GM12801 (cell line): ENCODE data around the gene RAC2.

Experiments used
- TF ChIP-seq, protein P1 (sequence below): IDR thresholded peaks from one replicate; pipeline ENCODE4 v1.5.1; 2011; ENCODE audit warnings: control low read depth; ENCODE audit not compliant: insufficient read length; ENCODE audit errors: extremely low read depth

Gene RAC2

DNA sequence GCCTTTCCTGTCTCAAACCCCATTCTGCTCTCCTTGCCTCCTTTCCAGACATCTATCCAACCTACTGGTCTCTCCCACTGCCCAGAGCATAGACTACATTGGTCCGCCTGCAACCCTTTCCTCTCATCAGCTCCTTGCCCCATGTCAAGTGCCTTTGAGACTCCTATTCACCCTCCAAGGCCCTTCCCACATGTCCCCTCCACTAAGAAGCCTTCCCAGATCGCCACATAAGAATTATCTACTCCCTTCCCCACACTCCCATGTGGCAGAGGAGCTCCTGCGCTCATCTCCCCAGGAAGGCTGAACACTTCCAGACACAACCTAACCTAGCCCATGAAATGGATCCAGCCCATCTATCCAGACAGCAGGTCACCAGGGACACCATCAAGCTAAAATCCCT is 66.3 kb downstream of the RAC2 start:
- TF ChIP-seq, protein P1, sequence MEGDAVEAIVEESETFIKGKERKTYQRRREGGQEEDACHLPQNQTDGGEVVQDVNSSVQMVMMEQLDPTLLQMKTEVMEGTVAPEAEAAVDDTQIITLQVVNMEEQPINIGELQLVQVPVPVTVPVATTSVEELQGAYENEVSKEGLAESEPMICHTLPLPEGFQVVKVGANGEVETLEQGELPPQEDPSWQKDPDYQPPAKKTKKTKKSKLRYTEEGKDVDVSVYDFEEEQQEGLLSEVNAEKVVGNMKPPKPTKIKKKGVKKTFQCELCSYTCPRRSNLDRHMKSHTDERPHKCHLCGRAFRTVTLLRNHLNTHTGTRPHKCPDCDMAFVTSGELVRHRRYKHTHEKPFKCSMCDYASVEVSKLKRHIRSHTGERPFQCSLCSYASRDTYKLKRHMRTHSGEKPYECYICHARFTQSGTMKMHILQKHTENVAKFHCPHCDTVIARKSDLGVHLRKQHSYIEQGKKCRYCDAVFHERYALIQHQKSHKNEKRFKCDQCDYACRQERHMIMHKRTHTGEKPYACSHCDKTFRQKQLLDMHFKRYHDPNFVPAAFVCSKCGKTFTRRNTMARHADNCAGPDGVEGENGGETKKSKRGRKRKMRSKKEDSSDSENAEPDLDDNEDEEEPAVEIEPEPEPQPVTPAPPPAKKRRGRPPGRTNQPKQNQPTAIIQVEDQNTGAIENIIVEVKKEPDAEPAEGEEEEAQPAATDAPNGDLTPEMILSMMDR, result no peak

DNA sequence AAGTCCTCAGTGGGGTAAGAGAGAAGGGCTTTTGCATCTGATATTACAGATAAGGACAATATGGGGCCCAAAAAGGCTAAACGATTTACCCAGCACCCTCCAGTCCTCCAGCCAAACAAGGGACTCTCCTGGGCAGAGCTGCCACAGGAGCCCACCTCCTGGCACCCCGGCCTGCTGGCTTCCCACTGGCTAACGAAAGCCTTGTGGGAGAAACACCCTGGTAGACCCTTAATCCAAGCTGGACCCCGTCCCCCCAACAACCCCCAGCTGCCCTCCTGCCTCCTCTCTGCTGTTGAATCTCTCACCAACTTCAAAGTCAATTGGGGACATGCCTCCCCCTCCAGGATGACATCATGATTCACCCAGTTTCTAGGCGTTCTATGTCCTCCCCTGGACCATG is 66.8 kb downstream of the RAC2 start:
- TF ChIP-seq, protein P1, result no peak

DNA sequence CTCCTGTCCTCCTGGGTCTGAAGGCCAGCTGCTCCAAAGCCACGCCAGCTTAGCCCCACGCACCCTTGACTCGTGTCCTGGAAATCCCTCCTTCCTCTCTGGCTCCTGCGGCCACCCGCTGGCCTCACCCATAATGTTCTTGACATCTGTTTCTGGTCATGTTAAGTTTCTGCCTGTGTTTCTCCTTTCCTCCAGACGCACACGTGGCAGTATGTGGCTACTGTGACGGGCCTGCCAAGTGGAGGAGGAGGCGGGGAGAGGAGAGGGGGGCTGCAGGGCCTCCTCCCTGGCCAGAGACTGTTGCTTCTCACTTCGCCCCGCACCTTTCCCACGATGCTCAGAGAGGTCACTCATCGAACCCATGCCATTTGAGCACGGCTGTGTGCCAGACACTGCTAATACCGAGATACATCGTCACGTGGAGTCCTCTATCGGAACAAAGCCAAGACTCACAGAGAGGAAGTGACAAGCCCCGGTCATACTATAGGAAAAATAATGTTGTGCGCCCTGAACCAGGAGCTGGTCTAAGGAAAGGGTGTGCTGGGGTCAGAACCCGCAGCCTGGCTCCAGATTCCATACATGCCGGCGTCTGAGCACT is 67.5 kb downstream of the RAC2 start:
- TF ChIP-seq, protein P1, result no peak

GRCh38 chr22:37175414-37176281 is 68.4 kb downstream of the RAC2 start:
- TF ChIP-seq, protein P1, result no peak
